Measurements from ENCODE around the gene CELF2. TPM values are rescaled to one million over a fixed set of nuclear protein-coding genes. Genes with fewer than 3 reads are reported as not detected.
A peak's percentile ranks its signal among the peaks of the same experiment; 100 is the strongest.

CELF2 gene
- polyA plus RNA-seq, 1 donor from 2014 or later, result 55.5 TPM

DNA sequence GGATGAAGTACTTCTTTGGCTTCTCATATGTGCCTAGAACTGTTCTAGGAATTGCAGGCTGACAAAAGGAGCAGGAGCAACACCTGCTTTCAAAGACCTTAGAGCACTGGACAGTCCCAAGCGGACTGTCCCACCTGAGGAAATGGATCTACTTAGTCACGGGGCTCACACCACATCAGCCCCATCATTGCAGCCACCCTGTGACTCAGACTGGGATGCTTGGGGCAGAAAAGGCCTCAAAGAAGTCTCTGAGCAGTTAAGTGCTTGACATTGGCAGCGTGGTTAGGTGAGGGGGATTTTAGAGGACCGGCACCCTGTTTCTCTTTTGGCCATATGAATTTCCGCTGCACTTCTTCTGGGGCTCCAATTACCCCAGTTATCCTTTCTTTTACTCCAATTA, 337.2 kb downstream of the CELF2 start:
- no peaks in the 10 kb centered on the region for H3F3A ChIP-seq (ENCODE audit: insufficient read depth, low read length, poor library complexity, severe bottlenecking)
- H2AFZ ChIP-seq (ENCODE audit: low read depth, low read length), result no peak overlapping the region
- no peak overlapping the region for H3K4me3 ChIP-seq (ENCODE audit: low read length)
- H3K36me3 ChIP-seq (ENCODE audit: insufficient read depth, low read length), result no peaks in the 10 kb centered on the region
- H3K27me3 ChIP-seq (ENCODE audit: insufficient read depth, low read depth, low read length), result no peaks in the 10 kb centered on the region
- H3K4me2 ChIP-seq (ENCODE audit: low read length), result no peak overlapping the region
- H3K9me3 ChIP-seq (ENCODE audit: low read length), result no peaks in the 10 kb centered on the region
- H4K20me1 ChIP-seq (ENCODE audit: insufficient read depth), result no peaks in the 10 kb centered on the region
- no peak overlapping the region for H3K27ac ChIP-seq (ENCODE audit: low read length)
- H3K9ac ChIP-seq (ENCODE audit: low read length), result no peak overlapping the region
- H3K9me2 ChIP-seq (ENCODE audit: insufficient read depth, low read length), result no peaks in the 10 kb centered on the region
- TF ChIP-seq EZH2 (IDR thresholded peaks at IDR 0.05; ENCODE audit: borderline replicate concordance, insufficient read depth, low read length, poor library complexity, severe bottlenecking), result no peak
- no peaks in the 10 kb centered on the region for H3K79me2 ChIP-seq (replicated peaks; ENCODE audit: insufficient read depth, low read length)

DNA sequence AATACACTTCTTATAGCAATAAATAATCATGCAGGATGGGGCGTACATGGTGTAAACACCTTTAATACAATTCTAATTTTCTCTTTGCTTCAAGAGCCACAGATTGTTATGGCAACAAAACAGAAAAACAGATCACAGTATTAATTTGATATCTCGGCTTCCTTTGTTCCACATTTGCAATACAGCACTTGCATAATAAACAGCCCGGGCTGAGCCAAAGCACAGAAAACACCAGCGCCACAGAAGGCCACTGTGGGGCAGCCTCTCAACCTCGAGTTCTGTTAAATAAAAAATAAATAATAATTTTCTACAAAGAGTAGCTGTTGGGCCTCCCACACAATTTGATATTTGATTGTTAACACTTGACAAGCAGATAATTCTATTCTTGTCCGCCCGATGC, 337.9 kb downstream of the CELF2 start:
- Histone ChIP-seq H4K20me1 (ENCODE audit: insufficient read depth) (no peaks in the 10 kb centered on the region), H3F3A (ENCODE audit: insufficient read depth, low read length, poor library complexity, severe bottlenecking) (no peaks in the 10 kb centered on the region), H3K27me3 (ENCODE audit: insufficient read depth, low read depth, low read length) (no peaks in the 10 kb centered on the region), H3K4me3 (ENCODE audit: low read length) (no peak overlapping the region), H3K9me2 (ENCODE audit: insufficient read depth, low read length) (no peaks in the 10 kb centered on the region), H3K9ac (ENCODE audit: low read length) (no peak overlapping the region), H3K4me2 (ENCODE audit: low read length) (no peak overlapping the region), H3K36me3 (ENCODE audit: insufficient read depth, low read length) (no peaks in the 10 kb centered on the region), H3K27ac (ENCODE audit: low read length) (no peak overlapping the region), H3K9me3 (ENCODE audit: low read length) (no peaks in the 10 kb centered on the region), H3K79me2 (replicated peaks; ENCODE audit: insufficient read depth, low read length) (no peaks in the 10 kb centered on the region), H2AFZ (ENCODE audit: low read depth, low read length) (no peak overlapping the region)
- TF ChIP-seq, protein P1, sequence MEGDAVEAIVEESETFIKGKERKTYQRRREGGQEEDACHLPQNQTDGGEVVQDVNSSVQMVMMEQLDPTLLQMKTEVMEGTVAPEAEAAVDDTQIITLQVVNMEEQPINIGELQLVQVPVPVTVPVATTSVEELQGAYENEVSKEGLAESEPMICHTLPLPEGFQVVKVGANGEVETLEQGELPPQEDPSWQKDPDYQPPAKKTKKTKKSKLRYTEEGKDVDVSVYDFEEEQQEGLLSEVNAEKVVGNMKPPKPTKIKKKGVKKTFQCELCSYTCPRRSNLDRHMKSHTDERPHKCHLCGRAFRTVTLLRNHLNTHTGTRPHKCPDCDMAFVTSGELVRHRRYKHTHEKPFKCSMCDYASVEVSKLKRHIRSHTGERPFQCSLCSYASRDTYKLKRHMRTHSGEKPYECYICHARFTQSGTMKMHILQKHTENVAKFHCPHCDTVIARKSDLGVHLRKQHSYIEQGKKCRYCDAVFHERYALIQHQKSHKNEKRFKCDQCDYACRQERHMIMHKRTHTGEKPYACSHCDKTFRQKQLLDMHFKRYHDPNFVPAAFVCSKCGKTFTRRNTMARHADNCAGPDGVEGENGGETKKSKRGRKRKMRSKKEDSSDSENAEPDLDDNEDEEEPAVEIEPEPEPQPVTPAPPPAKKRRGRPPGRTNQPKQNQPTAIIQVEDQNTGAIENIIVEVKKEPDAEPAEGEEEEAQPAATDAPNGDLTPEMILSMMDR (IDR thresholded peaks at IDR 0.05; ENCODE audit: poor library complexity, severe bottlenecking), result peak; percentile 17
- TF ChIP-seq, protein P2, sequence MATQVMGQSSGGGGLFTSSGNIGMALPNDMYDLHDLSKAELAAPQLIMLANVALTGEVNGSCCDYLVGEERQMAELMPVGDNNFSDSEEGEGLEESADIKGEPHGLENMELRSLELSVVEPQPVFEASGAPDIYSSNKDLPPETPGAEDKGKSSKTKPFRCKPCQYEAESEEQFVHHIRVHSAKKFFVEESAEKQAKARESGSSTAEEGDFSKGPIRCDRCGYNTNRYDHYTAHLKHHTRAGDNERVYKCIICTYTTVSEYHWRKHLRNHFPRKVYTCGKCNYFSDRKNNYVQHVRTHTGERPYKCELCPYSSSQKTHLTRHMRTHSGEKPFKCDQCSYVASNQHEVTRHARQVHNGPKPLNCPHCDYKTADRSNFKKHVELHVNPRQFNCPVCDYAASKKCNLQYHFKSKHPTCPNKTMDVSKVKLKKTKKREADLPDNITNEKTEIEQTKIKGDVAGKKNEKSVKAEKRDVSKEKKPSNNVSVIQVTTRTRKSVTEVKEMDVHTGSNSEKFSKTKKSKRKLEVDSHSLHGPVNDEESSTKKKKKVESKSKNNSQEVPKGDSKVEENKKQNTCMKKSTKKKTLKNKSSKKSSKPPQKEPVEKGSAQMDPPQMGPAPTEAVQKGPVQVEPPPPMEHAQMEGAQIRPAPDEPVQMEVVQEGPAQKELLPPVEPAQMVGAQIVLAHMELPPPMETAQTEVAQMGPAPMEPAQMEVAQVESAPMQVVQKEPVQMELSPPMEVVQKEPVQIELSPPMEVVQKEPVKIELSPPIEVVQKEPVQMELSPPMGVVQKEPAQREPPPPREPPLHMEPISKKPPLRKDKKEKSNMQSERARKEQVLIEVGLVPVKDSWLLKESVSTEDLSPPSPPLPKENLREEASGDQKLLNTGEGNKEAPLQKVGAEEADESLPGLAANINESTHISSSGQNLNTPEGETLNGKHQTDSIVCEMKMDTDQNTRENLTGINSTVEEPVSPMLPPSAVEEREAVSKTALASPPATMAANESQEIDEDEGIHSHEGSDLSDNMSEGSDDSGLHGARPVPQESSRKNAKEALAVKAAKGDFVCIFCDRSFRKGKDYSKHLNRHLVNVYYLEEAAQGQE (IDR thresholded peaks at IDR 0.05; ENCODE audit: borderline replicate concordance), result no peak
- no peak for TF ChIP-seq MXI1 (conservative IDR thresholded peaks at IDR 0.05; ENCODE audit: poor library complexity, severe bottlenecking)

DNA sequence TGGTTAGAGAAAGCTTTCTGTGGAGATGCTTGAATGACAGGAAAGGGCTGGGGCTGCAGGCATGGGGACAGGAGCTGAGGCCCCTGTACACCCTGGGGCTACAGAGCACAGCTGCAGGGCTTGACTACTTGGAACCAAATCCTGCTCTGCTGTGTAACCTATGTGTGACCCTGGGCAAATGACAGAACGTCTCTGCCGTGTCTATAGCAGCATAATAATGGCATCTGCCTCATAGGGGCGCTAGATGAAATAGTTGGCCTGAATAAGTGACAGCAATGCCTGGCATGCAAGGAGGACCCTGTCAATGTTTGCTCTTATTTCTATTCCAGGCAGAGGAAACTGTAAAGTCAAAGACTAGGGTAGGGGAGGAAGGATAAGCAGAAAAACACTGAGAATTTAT, 339.8 kb downstream of the CELF2 start:
- Histone ChIP-seq H3K9ac (ENCODE audit: low read length) (no peak overlapping the region), H3K4me2 (ENCODE audit: low read length) (no peak overlapping the region), H2AFZ (ENCODE audit: low read depth, low read length) (no peak overlapping the region), H4K20me1 (ENCODE audit: insufficient read depth) (no peaks in the 10 kb centered on the region), H3K79me2 (replicated peaks; ENCODE audit: insufficient read depth, low read length) (no peaks in the 10 kb centered on the region), H3K9me3 (ENCODE audit: low read length) (no peaks in the 10 kb centered on the region), H3K36me3 (ENCODE audit: insufficient read depth, low read length) (no peaks in the 10 kb centered on the region), H3K9me2 (ENCODE audit: insufficient read depth, low read length) (no peaks in the 10 kb centered on the region), H3K27ac (ENCODE audit: low read length) (no peak overlapping the region), H3K4me3 (ENCODE audit: low read length) (no peak overlapping the region), H3K27me3 (ENCODE audit: insufficient read depth, low read depth, low read length) (no peaks in the 10 kb centered on the region), H3F3A (ENCODE audit: insufficient read depth, low read length, poor library complexity, severe bottlenecking) (no peaks in the 10 kb centered on the region)
- TF ChIP-seq, protein P2 (IDR thresholded peaks at IDR 0.05; ENCODE audit: borderline replicate concordance), result no peak
- TF ChIP-seq TAF1 (IDR thresholded peaks at IDR 0.05; ENCODE audit: low read depth), result no peak
- TF ChIP-seq POLR2AphosphoS5 (IDR thresholded peaks at IDR 0.05), result no peak
- TF ChIP-seq EP300 (conservative IDR thresholded peaks at IDR 0.05; ENCODE audit: poor library complexity, severe bottlenecking), result no peak
- TF ChIP-seq SMC3 (conservative IDR thresholded peaks at IDR 0.05; ENCODE audit: poor library complexity), result no peak
- no peak for TF ChIP-seq MXI1 (conservative IDR thresholded peaks at IDR 0.05; ENCODE audit: poor library complexity, severe bottlenecking)
- no peak for TF ChIP-seq EZH2 (IDR thresholded peaks at IDR 0.05; ENCODE audit: borderline replicate concordance, insufficient read depth, low read length, poor library complexity, severe bottlenecking)
- TF ChIP-seq, protein P1 (IDR thresholded peaks at IDR 0.05; ENCODE audit: poor library complexity, severe bottlenecking), result no peak
- TF ChIP-seq RAD21 (conservative IDR thresholded peaks at IDR 0.05), result no peak
